Body of pancreas (tissue), 4 donors: ENCODE measurements around the gene BTBD1. TPM values are rescaled to one million over a fixed set of nuclear protein-coding genes. Genes with fewer than 3 reads are reported as not detected.

Source experiments
- ATAC-seq: fragments of 150-250 bp; one replicate; pipeline ENCODE4 v1.9.1; 2016
- DNase-seq, 4 donors: peaks; one replicate each; pipeline ENCODE4 v3.0.0-alpha.2; 2019
- H3K27ac ChIP-seq, 4 donors: fragments of 200-600 bp; sonication (generic); 1 replicate in 3 of 4; 2 replicates in 1 of 4; pipeline versions ENCODE4 v1.5.1 to v1.6.1; 2016 to 2019; ENCODE audit warnings: mild to moderate bottlenecking in 1 of 4, mixed read lengths in 1 of 4, moderate library complexity in 1 of 4
- H3K27me3 ChIP-seq, 2 donors: fragments of 200-600 bp; sonication (generic); one replicate each; pipeline ENCODE4 v1.6.0; 2016; ENCODE audit warnings: mild to moderate bottlenecking in 1 of 2
- H3K36me3 ChIP-seq, 2 donors: fragments of 200-600 bp; sonication (generic); replicated peaks in 1 of 2; 2 replicates each; pipeline ENCODE4 v1.5.1; 2016; ENCODE audit warnings: low read depth in 2 of 2; ENCODE audit not compliant: insufficient read depth in 1 of 2
- H3K4me1 ChIP-seq: fragments of 200-600 bp; sonication (generic); one replicate; pipeline ENCODE4 v1.6.0; 2016
- H3K4me3 ChIP-seq, 2 donors: fragments of 200-600 bp; sonication (generic); 1 replicate in 1 of 2; 2 replicates in 1 of 2; pipeline ENCODE4 v1.5.1; 2016 to 2019
- H3K9me3 ChIP-seq, 3 donors: fragments of 200-600 bp; sonication (generic); 1 replicate in 2 of 3; 2 replicates in 1 of 3; pipeline ENCODE4 v1.5.1; 2016
- CTCF ChIP-seq, 7 experiments: fragments of 450-650 bp in 4 of 7; fragments of 200-600 bp in 3 of 7; sonication (generic) in 3 of 7; IDR thresholded peaks; one replicate each; pipeline ENCODE4 v1.5.1; 2016 to 2019; ENCODE audit warnings: antibody characterized with exemption in 7 of 7
- POLR2A ChIP-seq, 3 donors: fragments of 450-650 bp; IDR thresholded peaks; one replicate each; pipeline ENCODE4 v1.6.1; 2016; ENCODE audit warnings: antibody characterized with exemption in 3 of 3, mild to moderate bottlenecking in 2 of 3
- WGBS, 2 donors: methylation state at CpG; one replicate each; pipeline ENCODE4 v1.1.5; 2017; 5-methylcytosine and 5-hydroxymethylcytosine counted together
- intact Hi-C: fragments of 100-400 bp; cut with DNase I; formaldehyde crosslinking; loops from one replicate; pipeline ENCODE4 v1.15.1; 2023
- total RNA-seq, 2 donors: library from RNA; depleted of rRNA; stranded (reverse); fragments of >200 nt; gene quantifications; one replicate each; pipeline ENCODE4 v1.1.0, GENCODE V29; 2016

Gene BTBD1
- total RNA-seq, 2 donors from 2014 or later, result 24.4 to 37.9 TPM

GRCh38 chr15:83067638-83067962 lies 548 bp upstream of the BTBD1 start:
- H3K36me3 ChIP-seq, result no peaks in the 10 kb centered on the region
- no peaks in the 10 kb centered on the region for H3K9me3 ChIP-seq
- ATAC-seq (no peak), DNase-seq (no peak)
- WGBS, 2 donors, result 62 to 74% methylated on average over 8 to 12 of the region's 12 CpGs
- no peak for TF ChIP-seq CTCF (IDR thresholded peaks at IDR 0.05)
- TF ChIP-seq POLR2A (IDR thresholded peaks at IDR 0.05), result no peak
- H3K27ac ChIP-seq, result peak overlapping the region; percentile 30 to 94 (median 82)
- peak overlapping the region in 1 of 2 donors; percentile 99 for H3K4me3 ChIP-seq
- no peaks in the 10 kb centered on the region for H3K27me3 ChIP-seq
- peaks cover 36% of the 10 kb centered on the region for H3K4me1 ChIP-seq
- intact Hi-C loops, result no loop called here

- Histone ChIP-seq H3K4me1 (peaks cover 48% of the 10 kb centered on the region), H3K27ac (peak overlapping the region; percentile 73 to 94 (median 82)), H3K27me3 (no peaks in the 10 kb centered on the region), H3K9me3 (no peaks in the 10 kb centered on the region), H3K4me3 (peak overlapping the region; percentile 24 to 99), H3K36me3 (no peaks in the 10 kb centered on the region)
- no peak for ATAC-seq
- 5 to 13% methylated on average over 29 to 35 of the region's 42 CpGs for WGBS, 2 donors
- TF ChIP-seq POLR2A (IDR thresholded peaks at IDR 0.05) (no peak), CTCF (IDR thresholded peaks at IDR 0.05) (no peak)
- DNase-seq, result no peak
- intact Hi-C loops, result no loop called here
Measured at GRCh38 chr15:83066034-83066733, 868 bp downstream of the BTBD1 start.

GRCh38 chr15:83065431-83065830 lies 1.6 kb downstream of the BTBD1 start:
- H3K4me1 ChIP-seq, result peaks cover 48% of the 10 kb centered on the region

GRCh38 chr15:83064859-83065258 lies 2.2 kb downstream of the BTBD1 start:
- H3K9me3 ChIP-seq, result no peaks in the 10 kb centered on the region
- WGBS, 2 donors, result 17 to 20% methylated on average over 4 of the region's 4 CpGs
- H3K4me3 ChIP-seq, result no peak overlapping the region
- H3K27ac ChIP-seq, result no peak overlapping the region
- DNase-seq (no peak), ATAC-seq (no peak)
- TF ChIP-seq CTCF (IDR thresholded peaks at IDR 0.05) (no peak), POLR2A (IDR thresholded peaks at IDR 0.05) (no peak)
- peaks cover 48% of the 10 kb centered on the region for H3K4me1 ChIP-seq
- no peaks in the 10 kb centered on the region for H3K27me3 ChIP-seq
- no peaks in the 10 kb centered on the region for H3K36me3 ChIP-seq
- intact Hi-C loops, result no loop called here

More at GRCh38 chr15:83065431-83065830, 1.6 kb downstream of the BTBD1 start:
- H3K27ac ChIP-seq, result peak overlapping the region in 1 of 4 donors; percentile 76
- DNase-seq (no peak), ATAC-seq (no peak)
- intact Hi-C loops, result no loop called here
- H3K4me3 ChIP-seq, result no peak overlapping the region
- H3K27me3 ChIP-seq, result no peaks in the 10 kb centered on the region
- TF ChIP-seq CTCF (IDR thresholded peaks at IDR 0.05), result no peak
- no peak for TF ChIP-seq POLR2A (IDR thresholded peaks at IDR 0.05)
- H3K36me3 ChIP-seq, result no peaks in the 10 kb centered on the region
- no peaks in the 10 kb centered on the region for H3K9me3 ChIP-seq
- 4 to 10% methylated on average over 3 of the region's 3 CpGs for WGBS, 2 donors

- DNase-seq (no peak), ATAC-seq (no peak)
- intact Hi-C loops, result no loop called here
- Histone ChIP-seq H3K9me3 (no peaks in the 10 kb centered on the region), H3K27ac (no peak overlapping the region), H3K27me3 (no peaks in the 10 kb centered on the region), H3K36me3 (no peaks in the 10 kb centered on the region), H3K4me1 (peaks cover 48% of the 10 kb centered on the region), H3K4me3 (no peak overlapping the region)
- 87 to 94% methylated on average over 4 of the region's 4 CpGs for WGBS, 2 donors
- TF ChIP-seq POLR2A (IDR thresholded peaks at IDR 0.05) (no peak), CTCF (IDR thresholded peaks at IDR 0.05) (no peak)
Measured at GRCh38 chr15:83063551-83063950, 3.5 kb downstream of the BTBD1 start.
